Colonic mucosa (tissue), 4 donors: Measurements from ENCODE around the gene INHBB. TPM values are rescaled to one million over a fixed set of nuclear protein-coding genes. Genes with fewer than 3 reads are reported as not detected.

ENCODE experiments used
- DNase-seq: peaks from one replicate; pipeline ENCODE4 v3.0.0-alpha.2; 2020
- H3K27ac ChIP-seq: fragments of 200-600 bp; one replicate; pipeline ENCODE4 v1.8.0; 2021
- H3K27me3 ChIP-seq: fragments of 200-600 bp; one replicate; pipeline ENCODE4 v1.8.0; 2021
- H3K36me3 ChIP-seq: fragments of 200-600 bp; one replicate; pipeline ENCODE4 v1.8.0; 2021
- H3K4me1 ChIP-seq: fragments of 200-600 bp; one replicate; pipeline ENCODE4 v1.8.0; 2021; ENCODE audit warnings: mild to moderate bottlenecking
- H3K4me3 ChIP-seq: fragments of 200-600 bp; one replicate; pipeline ENCODE4 v1.8.0; 2021
- H3K9ac ChIP-seq, 2 donors: one replicate each; pipeline ENCODE4 v1.7.0; 2013; ENCODE audit warnings: control low read depth in 2 of 2, low read depth in 2 of 2, low read length in 2 of 2
- H3K9me3 ChIP-seq: fragments of 200-600 bp; one replicate; pipeline ENCODE4 v1.8.0; 2021
- CTCF ChIP-seq: fragments of 200-600 bp; IDR thresholded peaks from one replicate; pipeline ENCODE4 v1.8.0; 2022; ENCODE audit warnings: antibody characterized with exemption, mild to moderate bottlenecking
- intact Hi-C: fragments of 100-400 bp; cut with DNase I; formaldehyde crosslinking; loops from one replicate; pipeline ENCODE4 v1.14.1; 2022
- total RNA-seq, 2 donors: library from RNA; stranded (reverse); fragmentation: NEBNext Ultra II Directional in 1 of 2; extraction: Animal tissue kit (Norgen Biotek cat#: 25700) in 1 of 2; gene quantifications; one replicate each; pipeline ENCODE4 v1.2.1, GENCODE V29; 2021
- donor health status: healthy.
- donor health status: DM: no; HTN: no; CAD: no.
- donor health status: DM: no; HTN: no; CAD: no.

The INHBB gene
- total RNA-seq, 2 donors from 2014 or later: 0.30 to 3.1 TPM

GRCh38 chr2:120352696-120353590 lies 7.0 kb downstream of the INHBB start:
- no peak for TF ChIP-seq CTCF
- peaks cover 11% of the 10 kb centered on the region for H3K27me3 ChIP-seq

GRCh38 chr2:120353591-120353898 lies 7.6 kb downstream of the INHBB start:
- H3K27ac ChIP-seq: no peak overlapping the region
- H3K4me1 ChIP-seq: no peaks in the 10 kb centered on the region
- H3K27me3 ChIP-seq: peaks cover 10% of the 10 kb centered on the region
- H3K36me3 ChIP-seq: no peaks in the 10 kb centered on the region
- H3K9me3 ChIP-seq: no peaks in the 10 kb centered on the region
- no peak for TF ChIP-seq CTCF
- no peak overlapping the region for H3K4me3 ChIP-seq
- no peak for DNase-seq
- intact Hi-C loops: no loop called here
- no peak overlapping the region for H3K9ac ChIP-seq

More at GRCh38 chr2:120352696-120353590, 7.0 kb downstream of the INHBB start:
- H3K36me3 ChIP-seq: no peaks in the 10 kb centered on the region
- no peak for DNase-seq
- no peaks in the 10 kb centered on the region for H3K9me3 ChIP-seq
- H3K27ac ChIP-seq: no peak overlapping the region
- H3K4me1 ChIP-seq: no peaks in the 10 kb centered on the region
- no peak overlapping the region for H3K4me3 ChIP-seq
- no peak overlapping the region for H3K9ac ChIP-seq
- intact Hi-C loops: no loop called here

- Histone ChIP-seq H3K27ac (no peak overlapping the region), H3K9me3 (no peaks in the 10 kb centered on the region), H3K4me1 (no peaks in the 10 kb centered on the region), H3K4me3 (no peak overlapping the region), H3K36me3 (no peaks in the 10 kb centered on the region), H3K27me3 (peaks cover 7% of the 10 kb centered on the region), H3K9ac (no peak overlapping the region)
- DNase-seq: no peak
- no peak for TF ChIP-seq CTCF
- intact Hi-C loops: no loop called here
These were observed 8.0 kb downstream of the INHBB start for GRCh38 chr2:120353931-120354330.

GRCh38 chr2:120354467-120354866 lies 8.5 kb downstream of the INHBB start:
- Histone ChIP-seq H3K4me1 (no peaks in the 10 kb centered on the region), H3K27me3 (peaks cover 2% of the 10 kb centered on the region), H3K4me3 (no peak overlapping the region), H3K9me3 (no peaks in the 10 kb centered on the region), H3K27ac (no peak overlapping the region), H3K9ac (no peak overlapping the region), H3K36me3 (no peaks in the 10 kb centered on the region)
- DNase-seq: no peak
- TF ChIP-seq CTCF: no peak
- intact Hi-C loops: no loop called here

- Histone ChIP-seq H3K4me3 (no peak overlapping the region), H3K27me3 (no peaks in the 10 kb centered on the region), H3K36me3 (no peaks in the 10 kb centered on the region), H3K4me1 (no peaks in the 10 kb centered on the region), H3K27ac (no peak overlapping the region), H3K9ac (no peak overlapping the region), H3K9me3 (no peaks in the 10 kb centered on the region)
- intact Hi-C loops: no loop called here
- DNase-seq: no peak
- no peak for TF ChIP-seq CTCF
These were observed 9.2 kb downstream of the INHBB start for GRCh38 chr2:120354935-120355779.
